Parathyroid adenoma (tissue), 2 donors: ENCODE measurements around the gene OCA2.

Experiments used
- H2AFZ ChIP-seq: fragments of 300-600 bp; sonication (generic); one replicate; pipeline ENCODE4 v1.7.0; 2017; ENCODE audit warnings: antibody characterized with exemption, mild to moderate bottlenecking
- H3K27ac ChIP-seq: fragments of 300-600 bp; sonication (generic); one replicate; pipeline ENCODE4 v1.7.0; 2017
- H3K27me3 ChIP-seq: fragments of 300-600 bp; sonication (generic); one replicate; pipeline ENCODE4 v1.7.0; 2017; ENCODE audit warnings: low read length; ENCODE audit not compliant: control insufficient read depth, insufficient read depth
- H3K36me3 ChIP-seq: fragments of 300-600 bp; sonication (generic); one replicate; pipeline ENCODE4 v1.7.0; 2017; ENCODE audit warnings: low read length; ENCODE audit not compliant: control insufficient read depth, insufficient read depth
- H3K4me1 ChIP-seq: fragments of 300-600 bp; sonication (generic); one replicate; pipeline ENCODE4 v1.7.0; 2017; ENCODE audit warnings: control low read depth
- H3K4me2 ChIP-seq: fragments of 300-600 bp; sonication (generic); one replicate; pipeline ENCODE4 v1.7.0; 2017; ENCODE audit warnings: low read length
- H3K4me3 ChIP-seq: fragments of 300-600 bp; sonication (generic); one replicate; pipeline ENCODE4 v1.7.0; 2017; ENCODE audit warnings: low read depth, low read length
- H3K79me2 ChIP-seq: fragments of 300-600 bp; sonication (generic); one replicate; pipeline ENCODE4 v1.7.0; 2017; ENCODE audit warnings: control low read depth
- H3K9ac ChIP-seq: fragments of 300-600 bp; sonication (generic); one replicate; pipeline ENCODE4 v1.7.0; 2017; ENCODE audit warnings: mild to moderate bottlenecking
- H3K9me3 ChIP-seq: fragments of 300-600 bp; sonication (generic); one replicate; pipeline ENCODE4 v1.7.0; 2017; ENCODE audit warnings: low read length; ENCODE audit not compliant: control insufficient read depth
- CTCF ChIP-seq: fragments of 300-600 bp; sonication (generic); IDR thresholded peaks from one replicate; pipeline ENCODE4 v1.7.0; 2017; ENCODE audit warnings: antibody characterized with exemption, mild to moderate bottlenecking
- donor health status: primary hyperparathyroidism.

Gene OCA2

GRCh38 chr15:28084547-28084946, 14.6 kb downstream of the OCA2 start:
- Histone ChIP-seq H3K9me3 (no peaks in the 10 kb centered on the region), H3K27me3 (no peaks in the 10 kb centered on the region), H3K79me2 (no peaks in the 10 kb centered on the region), H3K36me3 (no peaks in the 10 kb centered on the region), H3K4me2 (no peak overlapping the region), H3K27ac (no peak overlapping the region), H2AFZ (no peak overlapping the region), H3K9ac (no peak overlapping the region), H3K4me3 (no peak overlapping the region), H3K4me1 (no peaks in the 10 kb centered on the region)
- TF ChIP-seq CTCF, result no peak

GRCh38 chr15:28082891-28083684, 16.0 kb downstream of the OCA2 start:
- Histone ChIP-seq H3K9ac (no peak overlapping the region), H2AFZ (no peak overlapping the region), H3K36me3 (no peaks in the 10 kb centered on the region), H3K4me3 (no peak overlapping the region), H3K9me3 (no peaks in the 10 kb centered on the region), H3K4me2 (no peak overlapping the region), H3K4me1 (no peaks in the 10 kb centered on the region), H3K27me3 (no peaks in the 10 kb centered on the region), H3K27ac (no peak overlapping the region), H3K79me2 (no peaks in the 10 kb centered on the region)
- TF ChIP-seq CTCF, result no peak

- no peak for TF ChIP-seq CTCF
- H3K27me3 ChIP-seq, result no peaks in the 10 kb centered on the region
These were observed 17.5 kb downstream of the OCA2 start for GRCh38 chr15:28081594-28081993.

GRCh38 chr15:28080386-28080785, 18.7 kb downstream of the OCA2 start:
- H3K27me3 ChIP-seq, result no peaks in the 10 kb centered on the region
- H3K4me2 ChIP-seq, result no peak overlapping the region
- H2AFZ ChIP-seq, result no peak overlapping the region
- TF ChIP-seq CTCF, result no peak
- no peak overlapping the region for H3K9ac ChIP-seq
- H3K9me3 ChIP-seq, result no peaks in the 10 kb centered on the region
- no peaks in the 10 kb centered on the region for H3K4me1 ChIP-seq
- no peak overlapping the region for H3K4me3 ChIP-seq
- no peak overlapping the region for H3K27ac ChIP-seq
- H3K79me2 ChIP-seq, result no peaks in the 10 kb centered on the region
- H3K36me3 ChIP-seq, result no peaks in the 10 kb centered on the region

More at GRCh38 chr15:28081594-28081993, 17.5 kb downstream of the OCA2 start:
- no peak overlapping the region for H3K4me2 ChIP-seq
- no peak overlapping the region for H3K27ac ChIP-seq
- no peaks in the 10 kb centered on the region for H3K9me3 ChIP-seq
- no peaks in the 10 kb centered on the region for H3K36me3 ChIP-seq
- no peaks in the 10 kb centered on the region for H3K79me2 ChIP-seq
- H3K4me1 ChIP-seq, result no peaks in the 10 kb centered on the region
- H2AFZ ChIP-seq, result no peak overlapping the region
- no peak overlapping the region for H3K4me3 ChIP-seq
- H3K9ac ChIP-seq, result no peak overlapping the region
